Measurements from ENCODE around the gene DOCK8. TPM values are rescaled to one million over a fixed set of nuclear protein-coding genes. Genes with fewer than 3 reads are reported as not detected.
A peak's percentile ranks its signal among the peaks of the same experiment; 100 is the strongest.

The DOCK8 gene
- total and polyA plus RNA-seq, 2 of the 13 experiments (the other 11 are each of a cell fraction or from before 2014, with no cell fraction given): 0.28 to 0.38 TPM

GRCh38 chr9:469672-470551 lies 255.2 kb downstream of the DOCK8 start (continued):
- TF ChIP-seq ZKSCAN8 (CRISPR knock-in tag; IDR thresholded peaks at IDR 0.05; ENCODE audit: borderline replicate concordance): peak; percentile 24; the same call in 1 of the 2 replicates
- 0 out of 2 replicates have a peak, but pooled peaks have one; percentile 37 for TF ChIP-seq ZNF569 (CRISPR knock-in tag; IDR thresholded peaks at IDR 0.05; ENCODE audit: borderline replicate concordance)
- 0 out of 2 replicates have a peak, but pooled peaks have one; percentile 2 for TF ChIP-seq FOXA3 (CRISPR knock-in tag; IDR thresholded peaks at IDR 0.05)
- peak; percentile 65; the same call in 1 of the 2 replicates for TF ChIP-seq ZBTB26 (CRISPR knock-in tag; IDR thresholded peaks at IDR 0.05; ENCODE audit: borderline replicate concordance)
- no peak for TF ChIP-seq GPN1 (CRISPR knock-in tag; IDR thresholded peaks at IDR 0.05; ENCODE audit: borderline replicate concordance)
- TF ChIP-seq PRDM4 (CRISPR knock-in tag; IDR thresholded peaks at IDR 0.05; ENCODE audit: borderline replicate concordance): no peak
- TF ChIP-seq ZNF124 (CRISPR knock-in tag; IDR thresholded peaks at IDR 0.05): no peak
- TF ChIP-seq ZNF879 (CRISPR knock-in tag; IDR thresholded peaks at IDR 0.05): peak; percentile 12; the same call in 1 of the 2 replicates
- TF ChIP-seq ZNF660 (CRISPR knock-in tag; IDR thresholded peaks at IDR 0.05; ENCODE audit: borderline replicate concordance, low read depth): no peak
- TF ChIP-seq AHDC1 (CRISPR knock-in tag; IDR thresholded peaks at IDR 0.05; ENCODE audit: borderline replicate concordance): no peak
- TF ChIP-seq ZNF414 (CRISPR knock-in tag; IDR thresholded peaks at IDR 0.05): no peak
- no peak for TF ChIP-seq ZNF510 (CRISPR knock-in tag; IDR thresholded peaks at IDR 0.05; ENCODE audit: low read depth)
- no peak for TF ChIP-seq NCOA5 (CRISPR knock-in tag; IDR thresholded peaks at IDR 0.05)
- no peak for TF ChIP-seq KAT7 (CRISPR knock-in tag; IDR thresholded peaks at IDR 0.05; ENCODE audit: borderline replicate concordance)
- no peak for TF ChIP-seq TCF12 (IDR thresholded peaks at IDR 0.05)
- TF ChIP-seq TCF12 (CRISPR knock-in tag; IDR thresholded peaks at IDR 0.05): no peak
- no peak for TF ChIP-seq ATRX (CRISPR knock-in tag; IDR thresholded peaks at IDR 0.05; ENCODE audit: borderline replicate concordance)
- no peak; the same call in 1 of the 2 replicates for TF ChIP-seq PITX1 (CRISPR knock-in tag; IDR thresholded peaks at IDR 0.05)
